Activated naive CD4-positive, alpha-beta T cell treated with anti-CD3 and anti-CD28 coated beads, Interleukin-2, amount 50 U/mL, for 72 hours (primary cell): ENCODE results near the gene ABLIM2. TPM values are rescaled to one million over a fixed set of nuclear protein-coding genes. Genes with fewer than 3 reads are reported as not detected.

Source experiments
- ATAC-seq, 2 donors: fragments of 150-1000 bp; cut with Tn5 transposase; 2 replicates each; pipeline ENCODE4 v1.10.0; 2021; ENCODE audit warnings: mild to moderate bottlenecking in 2 of 2, moderate library complexity in 2 of 2
- DNase-seq, 2 donors: peaks; one replicate each; pipeline ENCODE4 v3.0.0; 2021 to 2022; ENCODE audit warnings: low spot score in 2 of 2
- H3K27ac Mint-ChIP-seq, 2 donors: one replicate each; pipeline ENCODE4 v1.8.0; 2022; ENCODE audit warnings: mild to moderate bottlenecking in 2 of 2, mixed read lengths in 2 of 2
- H3K36me3 Mint-ChIP-seq, 2 donors: one replicate each; pipeline ENCODE4 v1.8.0; 2022; ENCODE audit warnings: mixed read lengths in 2 of 2
- H3K9me3 Mint-ChIP-seq, 2 donors: one replicate each; pipeline ENCODE4 v1.8.0; 2022; ENCODE audit warnings: mixed read lengths in 2 of 2
- total RNA-seq, 2 donors: library from RNA; stranded (reverse); gene quantifications; one replicate each; pipeline ENCODE4 v1.2.3, GENCODE V29; 2022

Gene ABLIM2
- total RNA-seq, 2 donors from 2014 or later, result 0.27 to 0.41 TPM

GRCh38 chr4:8097721-8098345 lies 60.8 kb downstream of the ABLIM2 start:
- Mint-ChIP-seq H3K9me3 (peaks cover 18 to 21% of the 10 kb centered on the region in 2 donors), H3K36me3 (peaks cover 8 to 22% of the 10 kb centered on the region in 2 donors), H3K27ac (no peak overlapping the region)
- DNase-seq (no peak), ATAC-seq (no peak)

GRCh38 chr4:8097141-8097541 lies 61.5 kb downstream of the ABLIM2 start:
- Mint-ChIP-seq H3K36me3 (peaks cover 8 to 22% of the 10 kb centered on the region in 2 donors), H3K27ac (no peak overlapping the region), H3K9me3 (peaks cover 18 to 21% of the 10 kb centered on the region in 2 donors)
- no peak for ATAC-seq
- no peak for DNase-seq

- no peak for ATAC-seq
- peaks cover 8 to 22% of the 10 kb centered on the region in 2 donors for H3K36me3 Mint-ChIP-seq
- peaks cover 18 to 21% of the 10 kb centered on the region in 2 donors for H3K9me3 Mint-ChIP-seq
- no peak overlapping the region for H3K27ac Mint-ChIP-seq
- no peak for DNase-seq
These were observed 61.9 kb downstream of the ABLIM2 start for GRCh38 chr4:8096690-8097061.

- H3K9me3 Mint-ChIP-seq, result peaks cover 18 to 21% of the 10 kb centered on the region in 2 donors
These were observed 62.5 kb downstream of the ABLIM2 start for GRCh38 chr4:8095956-8096689.

GRCh38 chr4:8093587-8094274 lies 64.9 kb downstream of the ABLIM2 start:
- H3K36me3 Mint-ChIP-seq, result peaks cover 8 to 22% of the 10 kb centered on the region in 2 donors
- ATAC-seq, result no peak

More at GRCh38 chr4:8095956-8096689, 62.5 kb downstream of the ABLIM2 start:
- ATAC-seq (no peak), DNase-seq (no peak)
- Mint-ChIP-seq H3K36me3 (peaks cover 8 to 22% of the 10 kb centered on the region in 2 donors), H3K27ac (peak overlapping the region in 1 of 2 donors; percentile 44)

GRCh38 chr4:8092282-8092681 lies 66.3 kb downstream of the ABLIM2 start:
- DNase-seq, result no peak
- Mint-ChIP-seq H3K9me3 (peaks cover 18 to 21% of the 10 kb centered on the region in 2 donors), H3K27ac (no peak overlapping the region), H3K36me3 (peaks cover 8 to 22% of the 10 kb centered on the region in 2 donors)
- peak in 1 of 2 donors; percentile 16 for ATAC-seq

More at GRCh38 chr4:8093587-8094274, 64.9 kb downstream of the ABLIM2 start:
- no peak for DNase-seq
- no peak overlapping the region for H3K27ac Mint-ChIP-seq
- H3K9me3 Mint-ChIP-seq, result peaks cover 18 to 21% of the 10 kb centered on the region in 2 donors

- peak; percentile 22 to 28 for ATAC-seq
- DNase-seq, result no peak
- peaks cover 4 to 17% of the 10 kb centered on the region in 2 donors for H3K36me3 Mint-ChIP-seq
- no peak overlapping the region for H3K27ac Mint-ChIP-seq
- peaks cover 15 to 17% of the 10 kb centered on the region in 2 donors for H3K9me3 Mint-ChIP-seq
These were observed 67.8 kb downstream of the ABLIM2 start for GRCh38 chr4:8090744-8091301.

GRCh38 chr4:8090312-8090711 lies 68.3 kb downstream of the ABLIM2 start:
- ATAC-seq (peak; percentile 85 to 91), DNase-seq (no peak)
- no peak overlapping the region for H3K27ac Mint-ChIP-seq
- peaks cover 13 to 15% of the 10 kb centered on the region in 2 donors for H3K9me3 Mint-ChIP-seq
- peaks cover 0 to 13% of the 10 kb centered on the region in 2 donors for H3K36me3 Mint-ChIP-seq

- Mint-ChIP-seq H3K9me3 (peaks cover 13% of the 10 kb centered on the region in 2 donors), H3K27ac (no peak overlapping the region), H3K36me3 (peaks cover 0 to 13% of the 10 kb centered on the region in 2 donors)
- DNase-seq, result no peak
- ATAC-seq, result peak; percentile 17 to 48
These were observed 68.8 kb downstream of the ABLIM2 start for GRCh38 chr4:8089862-8090261.

- H3K9me3 Mint-ChIP-seq, result peaks cover 9% of the 10 kb centered on the region in 2 donors
- no peak for DNase-seq
- peaks cover 0 to 8% of the 10 kb centered on the region in 2 donors for H3K36me3 Mint-ChIP-seq
- no peak for ATAC-seq
- H3K27ac Mint-ChIP-seq, result no peak overlapping the region
These were observed 69.6 kb downstream of the ABLIM2 start for GRCh38 chr4:8088966-8089491.

GRCh38 chr4:8087921-8088495 lies 70.6 kb downstream of the ABLIM2 start:
- no peaks in the 10 kb centered on the region for H3K9me3 Mint-ChIP-seq
- DNase-seq (no peak), ATAC-seq (no peak)
- no peaks in the 10 kb centered on the region for H3K36me3 Mint-ChIP-seq
- H3K27ac Mint-ChIP-seq, result no peak overlapping the region

GRCh38 chr4:8086783-8087445 lies 71.7 kb downstream of the ABLIM2 start:
- ATAC-seq (no peak), DNase-seq (no peak)
- Mint-ChIP-seq H3K9me3 (no peaks in the 10 kb centered on the region), H3K36me3 (no peaks in the 10 kb centered on the region), H3K27ac (no peak overlapping the region)

GRCh38 chr4:8085491-8086117 lies 73.0 kb downstream of the ABLIM2 start:
- ATAC-seq, result no peak
- Mint-ChIP-seq H3K9me3 (no peaks in the 10 kb centered on the region), H3K27ac (no peak overlapping the region), H3K36me3 (no peaks in the 10 kb centered on the region)
- no peak for DNase-seq

GRCh38 chr4:8084712-8085490 lies 73.7 kb downstream of the ABLIM2 start:
- Mint-ChIP-seq H3K36me3 (no peaks in the 10 kb centered on the region), H3K9me3 (no peaks in the 10 kb centered on the region), H3K27ac (no peak overlapping the region)
- DNase-seq (no peak), ATAC-seq (no peak)
